Cortex of kidney (tissue), 1 donor: Measurements from ENCODE around the gene EFEMP2.

Source experiments
- DNase-seq: peaks from one replicate; lab custom pipeline; 2025; lab: John Stamatoyannopoulos, UW

EFEMP2 gene

GRCh38 chr11:65866509-65867283 is 5.9 kb downstream of the EFEMP2 start:
- DNase-seq = no peak

GRCh38 chr11:65865550-65866172 is 6.9 kb downstream of the EFEMP2 start:
- DNase-seq = no peak

DNA sequence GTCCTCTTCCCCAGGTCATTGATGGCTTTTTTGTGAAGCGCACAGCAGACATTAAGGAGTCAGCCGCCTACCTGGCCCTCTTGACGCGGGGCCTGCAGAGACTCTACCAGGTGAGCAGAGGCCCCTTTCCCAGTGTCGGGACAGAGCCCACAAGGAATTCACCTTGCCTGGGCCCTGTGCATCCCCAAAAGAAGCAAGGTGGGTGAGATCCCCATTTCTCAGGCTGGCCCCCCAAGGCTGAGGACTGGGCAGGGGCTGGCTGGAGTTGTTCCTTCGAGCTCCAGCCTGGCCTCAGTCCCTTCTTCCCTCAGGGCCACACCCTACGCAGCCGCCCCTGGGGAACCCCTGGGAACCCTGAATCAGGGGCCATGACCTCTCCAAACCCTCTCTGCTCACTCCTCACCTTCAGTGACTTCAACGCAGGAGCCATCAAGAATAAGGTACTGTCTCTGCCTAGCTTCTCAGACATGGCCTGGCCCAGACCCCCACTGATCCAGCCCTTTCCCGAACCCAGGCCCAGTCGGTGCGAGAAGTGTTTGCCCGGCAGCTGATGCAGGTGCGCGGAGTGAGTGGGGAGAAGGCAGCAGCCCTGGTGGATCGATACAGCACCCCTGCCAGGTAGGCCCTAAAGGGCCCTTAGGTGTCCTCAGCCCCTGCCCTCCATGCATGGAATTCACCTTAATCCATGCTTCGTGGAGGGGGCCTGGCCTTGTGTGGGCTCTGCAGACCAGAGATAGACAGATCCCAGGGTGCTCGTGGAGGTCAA is 7.7 kb downstream of the EFEMP2 start:
- DNase-seq = no peak

DNA sequence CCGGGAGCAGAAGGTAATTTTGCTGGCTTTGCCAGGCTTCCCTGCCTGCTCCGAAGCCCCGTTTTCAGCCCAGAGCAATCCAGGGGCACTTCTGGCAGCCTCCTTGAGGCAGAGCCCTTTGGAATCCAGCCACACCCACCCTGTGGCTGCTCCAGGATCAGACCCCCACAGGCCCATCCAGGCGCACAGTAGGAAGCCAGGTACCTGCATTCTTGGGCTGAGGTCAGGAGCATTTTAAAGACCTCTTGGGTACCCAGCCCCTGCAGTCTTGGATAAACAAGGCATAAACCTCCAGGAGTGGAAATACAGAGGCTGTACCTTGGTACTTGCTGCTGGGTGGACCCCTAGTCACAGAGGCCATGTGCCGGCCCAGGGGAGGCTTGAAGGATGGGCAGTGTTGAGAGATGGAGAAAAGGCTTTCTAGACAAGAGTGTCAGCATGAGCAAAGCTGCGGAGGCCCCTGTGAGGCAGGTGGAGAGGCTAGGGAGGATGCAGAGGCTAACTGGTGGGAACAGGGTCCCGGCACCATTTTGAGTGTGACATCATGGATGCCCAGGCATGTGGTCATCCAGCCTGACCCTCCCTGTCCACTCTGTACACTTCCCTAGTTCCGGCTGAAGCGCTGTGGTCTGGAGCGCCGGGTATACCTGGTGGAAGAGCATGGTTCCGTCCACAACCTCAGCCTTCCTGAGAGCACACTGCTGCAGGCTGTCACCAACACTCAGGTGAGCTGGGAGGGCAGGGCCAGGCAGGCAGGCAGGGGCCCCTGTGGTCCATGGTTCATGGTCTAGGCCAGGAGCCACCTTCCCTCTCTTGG is 8.5 kb downstream of the EFEMP2 start:
- DNase-seq = no peak

- DNase-seq = no peak
Observed at GRCh38 chr11:65862941-65863888, 9.4 kb downstream of the EFEMP2 start.

GRCh38 chr11:65862191-65862735 is 10.3 kb downstream of the EFEMP2 start:
- no peak for DNase-seq

GRCh38 chr11:65861533-65862183 is 10.9 kb downstream of the EFEMP2 start:
- DNase-seq = no peak

GRCh38 chr11:65861165-65861505 is 11.5 kb downstream of the EFEMP2 start:
- no peak for DNase-seq

DNA sequence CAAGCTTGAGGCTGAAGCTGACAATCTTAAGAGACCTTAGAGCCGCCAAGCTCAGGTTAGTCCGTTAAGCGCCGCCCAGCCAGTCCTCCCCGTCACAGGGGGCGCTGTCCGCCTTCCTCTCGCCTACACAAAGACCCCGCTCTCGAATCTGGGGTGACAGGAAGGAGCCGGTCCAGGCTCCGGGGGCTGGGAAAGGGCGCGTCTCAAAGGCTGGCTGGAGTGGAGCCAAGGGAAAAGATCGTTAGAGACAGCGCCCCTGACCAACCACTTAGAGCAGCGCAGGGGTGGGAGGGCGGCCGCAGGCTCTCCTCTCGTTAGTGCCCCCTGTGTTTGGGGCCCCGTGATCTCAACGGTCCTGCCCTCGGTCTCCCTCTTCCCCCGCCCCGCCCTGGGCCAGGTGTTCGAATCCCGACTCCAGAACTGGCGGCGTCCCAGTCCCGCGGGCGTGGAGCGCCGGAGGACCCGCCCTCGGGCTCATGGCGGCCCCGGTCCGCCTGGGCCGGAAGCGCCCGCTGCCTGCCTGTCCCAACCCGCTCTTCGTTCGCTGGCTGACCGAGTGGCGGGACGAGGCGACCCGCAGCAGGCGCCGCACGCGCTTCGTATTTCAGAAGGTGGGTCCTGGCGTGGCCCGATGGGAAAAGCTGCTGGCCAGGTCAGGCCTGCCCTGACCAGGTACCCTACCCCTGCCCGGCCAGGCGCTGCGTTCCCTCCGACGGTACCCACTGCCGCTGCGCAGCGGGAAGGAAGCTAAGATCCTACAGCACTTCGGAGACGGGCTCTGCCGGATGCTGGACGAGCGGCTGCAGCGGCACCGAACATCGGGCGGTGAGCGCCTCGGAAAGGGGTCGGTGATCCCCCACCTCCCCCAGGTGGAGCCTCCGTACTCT is 12.1 kb downstream of the EFEMP2 start, which contains the start of gene MUS81:
MUS81 (plus strand) TSS at position 156 of the 887 bp plus-strand sequence; CDS start at position 477, 321 bp downstream.
- DNase-seq = peak; percentile 64

- no peak for DNase-seq
Observed at GRCh38 chr11:65859812-65860277, 12.8 kb downstream of the EFEMP2 start.

- DNase-seq = peak; percentile 70
Observed at GRCh38 chr11:65859095-65859811, 13.3 kb downstream of the EFEMP2 start.

- no peak for DNase-seq
Observed at GRCh38 chr11:65858681-65859087, 13.9 kb downstream of the EFEMP2 start.

GRCh38 chr11:65857853-65858680 is 14.5 kb downstream of the EFEMP2 start, which contains the start of gene CFL1:
CFL1 (minus strand) TSS chr11:65858180; CDS start chr11:65858099, 81 bp downstream.
- peak; percentile 58 for DNase-seq

DNA sequence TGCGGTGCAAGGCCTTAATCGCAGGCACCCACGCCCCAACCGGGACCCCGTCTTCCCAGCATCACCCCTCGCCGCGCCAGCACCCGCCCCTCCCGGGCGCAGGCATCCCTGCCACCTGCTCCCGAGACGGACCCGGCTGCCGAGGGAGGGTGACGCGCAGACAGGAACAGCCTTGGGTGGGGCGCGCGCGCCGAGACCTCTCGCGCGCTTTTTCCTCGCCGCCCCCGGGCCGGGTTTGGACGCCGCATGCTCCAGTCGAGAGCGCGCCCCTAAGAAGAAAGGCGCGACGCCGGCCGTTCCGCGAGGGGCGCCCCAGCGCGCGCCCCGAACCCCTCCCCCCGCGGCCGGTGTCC is 15.1 kb downstream of the EFEMP2 start:
- DNase-seq = no peak

- DNase-seq = no peak
Observed at GRCh38 chr11:65856689-65857499, 15.7 kb downstream of the EFEMP2 start.

GRCh38 chr11:65855927-65856363 is 16.7 kb downstream of the EFEMP2 start:
- DNase-seq = no peak
